NB4 (cell line): ENCODE results near the gene FUT7.
A peak's percentile ranks its signal among the peaks of the same experiment; 100 is the strongest.
"Not testable (repeated sequence)": the region's sequence is repeated elsewhere in the genome, so short reads cannot be mapped to it uniquely, and the experiment has no call there.

ENCODE experiments used
- DNase-seq: peaks from one replicate; pipeline ENCODE4 v3.0.0; 2010; ENCODE audit warnings: low read depth
- H3K4me3 ChIP-seq: one replicate; pipeline ENCODE4 v1.5.1; 2011; ENCODE audit warnings: mild to moderate bottlenecking, low read depth, low read length, moderate library complexity
- CTCF ChIP-seq: IDR thresholded peaks from one replicate; pipeline ENCODE4 v1.5.1; 2012; ENCODE audit warnings: low read depth, low read length
- MAX ChIP-seq: IDR thresholded peaks from 2 replicates; pipeline ENCODE4 v1.6.1; 2011; ENCODE audit warnings: low read depth, low read length
- MYC ChIP-seq: IDR thresholded peaks from 2 replicates; pipeline ENCODE4 v1.6.1; 2011; ENCODE audit warnings: low read depth, low read length
- POLR2A ChIP-seq: IDR thresholded peaks from 2 replicates; pipeline ENCODE4 v1.6.1; 2011; ENCODE audit warnings: mild to moderate bottlenecking; ENCODE audit not compliant: insufficient read length; ENCODE audit errors: extremely low read depth

FUT7 gene

GRCh38 chr9:137066096-137066861 lies 34.4 kb upstream of the FUT7 start:
- H3K4me3 ChIP-seq = no peak overlapping the region
- DNase-seq = no peak
- TF ChIP-seq POLR2A (no peak), MYC (no peak)

- no peak for TF ChIP-seq CTCF
- TF ChIP-seq MAX = no peak
- no peak for TF ChIP-seq POLR2A
- TF ChIP-seq MYC = no peak
- no peak overlapping the region for H3K4me3 ChIP-seq
- DNase-seq = no peak
Measured at GRCh38 chr9:137065336-137065967, 33.6 kb upstream of the FUT7 start.

GRCh38 chr9:137064880-137065164 lies 32.9 kb upstream of the FUT7 start:
- no peak for TF ChIP-seq POLR2A
- no peak for TF ChIP-seq MAX
- TF ChIP-seq MYC = no peak
- TF ChIP-seq CTCF = no peak
- no peak overlapping the region for H3K4me3 ChIP-seq
- no peak for DNase-seq

DNA sequence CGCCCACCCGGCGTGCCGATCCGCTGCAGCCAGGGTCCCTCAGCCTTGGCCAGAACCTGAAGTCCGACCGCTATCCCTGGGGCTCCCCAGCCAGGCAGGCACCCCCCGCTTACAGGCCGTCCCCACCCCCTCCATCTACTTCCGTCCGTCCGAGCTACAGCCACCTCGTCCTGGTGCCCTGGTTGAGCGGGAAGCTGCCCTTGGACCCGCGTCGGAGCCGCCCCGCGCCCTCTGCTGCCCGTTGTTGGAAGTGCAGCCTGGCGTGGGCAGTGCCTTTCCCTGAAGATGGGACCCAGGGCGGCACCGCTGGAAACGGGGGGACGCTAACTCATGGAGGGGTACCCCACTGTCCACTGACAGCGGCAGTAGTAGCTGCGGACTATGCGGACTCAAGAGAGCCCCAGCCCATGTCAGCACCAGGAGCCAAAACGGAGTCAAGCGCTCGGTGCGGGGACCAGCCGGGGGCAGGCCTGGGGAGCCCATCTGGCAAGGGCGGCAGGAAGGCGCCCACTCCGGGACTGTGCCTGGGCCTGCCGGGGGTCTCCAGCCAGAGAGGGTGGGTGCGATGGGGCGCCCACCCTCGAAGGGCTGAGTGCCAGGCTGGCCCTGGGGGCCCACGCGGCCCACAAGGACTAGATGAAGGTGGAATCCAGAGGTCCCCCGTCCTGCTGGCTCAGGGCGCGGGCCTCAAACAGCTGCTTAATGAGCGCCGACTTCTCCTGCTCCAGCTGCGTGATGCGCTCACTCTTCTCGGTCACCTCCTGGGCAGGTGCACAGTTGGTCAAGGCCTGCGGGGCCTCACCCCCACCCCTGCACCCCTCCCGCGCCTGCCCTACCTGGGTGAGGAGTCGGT lies 32.4 kb upstream of the FUT7 start:
- TF ChIP-seq CTCF = peak; percentile 78
- no peak for TF ChIP-seq MAX
- TF ChIP-seq POLR2A = peak; percentile 7
- no peak overlapping the region for H3K4me3 ChIP-seq
- peak; percentile 58 for DNase-seq

- DNase-seq = no peak
- H3K4me3 ChIP-seq = no peak overlapping the region
- no peak for TF ChIP-seq MYC
- peak; percentile 13 for TF ChIP-seq POLR2A
- TF ChIP-seq CTCF = no peak
- TF ChIP-seq MAX = no peak
Measured at GRCh38 chr9:137063311-137064026, 31.6 kb upstream of the FUT7 start.

GRCh38 chr9:137062798-137063197 lies 30.9 kb upstream of the FUT7 start:
- not testable (repeated sequence) for DNase-seq, H3K4me3 ChIP-seq
